BJ (cell line): Measurements from ENCODE around the gene TAMM41. TPM values are rescaled to one million over a fixed set of nuclear protein-coding genes. Genes with fewer than 3 reads are reported as not detected.
"Not testable (repeated sequence)": the region's sequence is repeated elsewhere in the genome, so short reads cannot be mapped to it uniquely, and the experiment has no call there.

Source experiments
- CTCF ChIA-PET: fragments of 350-600 bp; formaldehyde crosslinking; extraction: SDS; loops from one replicate; lab custom pipeline; 2021; ENCODE audit warnings: antibody characterized with exemption, inconsistent platforms; lab: Yijun Ruan, JAX
- POLR2A ChIA-PET: fragments of 300-600 bp; sonication (Branson Sonifier 250); formaldehyde crosslinking; extraction: SDS; loops from one replicate; lab custom pipeline; 2021; ENCODE audit warnings: antibody characterized with exemption; lab: Charles Lee
- DNase-seq: peaks from one replicate; pipeline ENCODE4 v3.0.0-alpha.2; 2011; ENCODE audit warnings: low read depth
- H3K27me3 ChIP-seq: 2 replicates; pipeline ENCODE4 v1.6.0; 2011; ENCODE audit warnings: low read length; ENCODE audit not compliant: control insufficient read depth, insufficient read depth
- H3K36me3 ChIP-seq: 2 replicates; pipeline ENCODE4 v1.5.1; 2011; ENCODE audit warnings: low read length; ENCODE audit not compliant: control insufficient read depth, insufficient read depth
- H3K4me3 ChIP-seq: 2 replicates; pipeline ENCODE4 v1.5.1; 2011; ENCODE audit warnings: low read depth, mild to moderate bottlenecking, control low read depth, low read length
- polyA minus RNA-seq: library from RNA; depleted of rRNA, polyadenylated mRNA; stranded (reverse); fragments of >200 nt; gene quantifications from 2 replicates; pipeline ENCODE4 v1.2.3, GENCODE V29; 2011; rRNA and poly(A)+ RNA removed
- polyA plus RNA-seq: library from polyadenylated mRNA; depleted of rRNA; stranded (reverse); fragments of >200 nt; gene quantifications from 2 replicates; pipeline ENCODE4 v1.2.3, GENCODE V29; 2011; rRNA removed
- TF ChIP-seq, protein P1 (sequence below): IDR thresholded peaks from 2 replicates; pipeline ENCODE4 v1.5.1; 2011; ENCODE audit warnings: low read depth, mild to moderate bottlenecking, control low read depth, inconsistent platforms, low read length, moderate library complexity; ENCODE audit not compliant: insufficient read depth

TAMM41 gene, protein sequence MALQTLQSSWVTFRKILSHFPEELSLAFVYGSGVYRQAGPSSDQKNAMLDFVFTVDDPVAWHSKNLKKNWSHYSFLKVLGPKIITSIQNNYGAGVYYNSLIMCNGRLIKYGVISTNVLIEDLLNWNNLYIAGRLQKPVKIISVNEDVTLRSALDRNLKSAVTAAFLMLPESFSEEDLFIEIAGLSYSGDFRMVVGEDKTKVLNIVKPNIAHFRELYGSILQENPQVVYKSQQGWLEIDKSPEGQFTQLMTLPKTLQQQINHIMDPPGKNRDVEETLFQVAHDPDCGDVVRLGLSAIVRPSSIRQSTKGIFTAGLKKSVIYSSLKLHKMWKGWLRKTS
- 10.0 and 12.0 TPM in 2 replicates for polyA plus RNA-seq
- polyA minus RNA-seq = 12.1 and 14.8 TPM in 2 replicates

DNA sequence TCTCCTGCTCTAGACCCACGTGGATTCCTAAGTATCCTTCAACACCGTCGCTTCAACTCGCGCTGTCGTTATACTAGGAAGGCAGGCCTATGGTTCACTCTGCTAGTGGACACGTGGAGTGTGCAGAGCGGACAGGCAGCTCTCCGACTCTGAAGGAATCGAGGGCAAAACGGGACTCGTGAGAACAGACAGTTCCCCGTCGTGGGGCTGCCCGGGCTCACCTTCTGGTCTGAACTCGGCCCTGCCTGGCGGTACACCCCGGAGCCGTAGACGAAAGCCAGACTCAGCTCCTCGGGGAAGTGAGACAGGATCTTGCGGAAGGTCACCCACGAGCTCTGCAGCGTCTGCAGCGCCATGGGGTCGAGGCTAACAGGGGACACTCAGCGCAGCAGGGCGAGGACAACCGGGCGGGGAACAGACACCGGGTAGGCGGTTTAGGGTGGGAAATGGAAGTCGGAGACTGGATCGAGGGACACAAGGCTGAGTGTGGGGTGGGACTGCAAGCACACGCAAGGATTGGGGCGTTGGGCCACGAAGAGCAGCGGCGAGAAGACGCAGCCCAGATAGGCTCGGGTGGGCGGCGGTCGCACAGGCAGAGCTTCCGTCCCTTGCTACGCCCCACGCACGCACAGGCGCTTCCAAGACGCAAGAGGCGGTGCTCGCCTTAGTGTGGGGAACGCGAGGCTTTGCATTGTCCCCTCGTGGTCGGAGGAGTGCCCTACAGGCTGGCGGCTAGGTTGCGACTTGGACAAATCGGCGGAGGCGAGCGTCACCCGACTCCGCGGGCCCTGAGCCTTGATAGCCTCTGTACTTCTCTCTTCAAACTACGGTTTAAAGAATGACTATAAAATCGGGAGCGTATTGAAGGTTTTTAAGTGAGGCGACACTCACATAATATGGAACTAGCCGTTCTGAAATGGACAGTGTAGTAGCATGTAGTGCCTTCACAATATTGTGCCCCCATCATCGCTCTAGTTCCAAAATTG lies at the start of gene TAMM41:
TAMM41 (minus strand) TSS at position 605 of the 986 bp plus-strand sequence; CDS start at position 356, 249 bp downstream.
- POLR2A ChIA-PET = interaction anchor here (0.6 to 0.7 kb wide), 2 partner anchors 997 to 1484 kb away, joined by 3 read pairs; no protein-coding TSS in a partner anchor
- CTCF ChIA-PET = interaction anchor here (0.7 to 1.7 kb wide), 10 partner anchors 10 to 1480 kb away, joined by 3 to 18 read pairs (median 3); partner anchors contain the start of gene VGLL4
- Histone ChIP-seq H3K27me3 (no peaks in the 10 kb centered on the region; the same call in 1 of the 2 replicates), H3K36me3 (peaks cover 9% of the 10 kb centered on the region), H3K4me3 (peak within 1 kb of the TSS; percentile 75)
- peak; percentile 59 for DNase-seq
- TF ChIP-seq, protein P1, sequence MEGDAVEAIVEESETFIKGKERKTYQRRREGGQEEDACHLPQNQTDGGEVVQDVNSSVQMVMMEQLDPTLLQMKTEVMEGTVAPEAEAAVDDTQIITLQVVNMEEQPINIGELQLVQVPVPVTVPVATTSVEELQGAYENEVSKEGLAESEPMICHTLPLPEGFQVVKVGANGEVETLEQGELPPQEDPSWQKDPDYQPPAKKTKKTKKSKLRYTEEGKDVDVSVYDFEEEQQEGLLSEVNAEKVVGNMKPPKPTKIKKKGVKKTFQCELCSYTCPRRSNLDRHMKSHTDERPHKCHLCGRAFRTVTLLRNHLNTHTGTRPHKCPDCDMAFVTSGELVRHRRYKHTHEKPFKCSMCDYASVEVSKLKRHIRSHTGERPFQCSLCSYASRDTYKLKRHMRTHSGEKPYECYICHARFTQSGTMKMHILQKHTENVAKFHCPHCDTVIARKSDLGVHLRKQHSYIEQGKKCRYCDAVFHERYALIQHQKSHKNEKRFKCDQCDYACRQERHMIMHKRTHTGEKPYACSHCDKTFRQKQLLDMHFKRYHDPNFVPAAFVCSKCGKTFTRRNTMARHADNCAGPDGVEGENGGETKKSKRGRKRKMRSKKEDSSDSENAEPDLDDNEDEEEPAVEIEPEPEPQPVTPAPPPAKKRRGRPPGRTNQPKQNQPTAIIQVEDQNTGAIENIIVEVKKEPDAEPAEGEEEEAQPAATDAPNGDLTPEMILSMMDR = peak; percentile 85

DNA sequence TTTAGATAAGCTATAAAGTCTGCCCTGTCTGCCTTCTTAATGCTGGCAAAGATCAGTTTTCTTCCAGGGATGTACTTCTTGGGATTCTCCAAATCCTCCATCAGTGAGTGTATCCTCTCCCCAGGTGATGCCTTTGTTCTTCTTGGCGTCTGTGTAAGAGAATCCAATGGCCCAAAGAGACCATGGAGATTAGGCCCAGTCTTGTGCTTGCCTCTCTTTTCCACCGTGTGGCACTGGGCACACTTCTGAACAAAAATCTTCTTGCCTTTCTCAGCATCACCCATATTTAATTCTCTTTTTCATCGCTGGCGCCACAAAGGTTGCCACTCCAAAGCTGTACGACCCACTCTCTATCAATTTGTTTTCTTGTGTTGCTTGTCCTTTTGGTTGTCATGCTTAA lies 32.2 kb upstream of the TAMM41 start:
- POLR2A ChIA-PET = no interaction called here
- TF ChIP-seq, protein P1 = no peak
- H3K36me3 ChIP-seq = no peaks in the 10 kb centered on the region
- no peak overlapping the region for H3K4me3 ChIP-seq
- no peaks in the 10 kb centered on the region for H3K27me3 ChIP-seq
- CTCF ChIA-PET = no interaction called here
- no peak for DNase-seq

DNA sequence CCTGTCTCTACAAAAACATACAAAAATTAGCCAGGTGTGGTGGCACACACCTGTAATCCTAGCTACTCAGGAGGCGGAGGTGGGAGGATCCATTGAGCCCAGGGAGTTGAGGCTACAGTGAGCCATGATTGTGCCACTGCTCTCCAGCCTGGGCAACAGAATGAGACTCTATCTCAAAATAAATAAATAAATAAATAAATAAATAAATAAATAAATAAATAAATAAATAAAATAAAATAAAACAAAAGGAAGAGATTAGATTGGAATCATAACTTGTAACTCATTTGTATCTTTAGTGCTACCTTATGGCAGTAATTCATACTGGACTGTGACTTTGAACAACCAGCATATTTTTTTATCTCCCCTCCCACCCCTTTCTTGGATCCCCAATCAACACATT lies 28.0 kb upstream of the TAMM41 start:
- H3K4me3 ChIP-seq, H3K27me3 ChIP-seq, POLR2A ChIA-PET, H3K36me3 ChIP-seq, CTCF ChIA-PET, DNase-seq: not testable (repeated sequence)

DNA sequence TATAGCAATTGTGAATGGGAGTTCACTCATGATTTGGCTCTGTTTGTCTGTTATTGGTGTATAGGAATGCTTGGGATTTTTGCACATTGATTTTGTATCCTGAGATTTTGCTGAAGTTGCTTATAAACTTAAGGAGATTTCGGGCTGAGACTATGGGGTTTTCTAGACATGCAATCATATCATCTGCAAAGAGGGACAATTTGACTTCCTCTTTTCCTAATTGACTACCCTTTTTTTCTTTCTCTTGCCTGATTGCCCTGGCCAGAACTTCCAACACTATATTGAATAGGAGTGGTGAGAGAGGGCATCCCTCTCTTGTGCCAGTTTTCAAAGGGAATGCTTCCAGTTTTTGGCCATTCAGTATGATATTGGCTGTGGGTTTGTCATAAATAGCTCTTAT lies 17.1 kb upstream of the TAMM41 start:
- POLR2A ChIA-PET, CTCF ChIA-PET, DNase-seq, H3K27me3 ChIP-seq, H3K36me3 ChIP-seq, H3K4me3 ChIP-seq: not testable (repeated sequence)

DNA sequence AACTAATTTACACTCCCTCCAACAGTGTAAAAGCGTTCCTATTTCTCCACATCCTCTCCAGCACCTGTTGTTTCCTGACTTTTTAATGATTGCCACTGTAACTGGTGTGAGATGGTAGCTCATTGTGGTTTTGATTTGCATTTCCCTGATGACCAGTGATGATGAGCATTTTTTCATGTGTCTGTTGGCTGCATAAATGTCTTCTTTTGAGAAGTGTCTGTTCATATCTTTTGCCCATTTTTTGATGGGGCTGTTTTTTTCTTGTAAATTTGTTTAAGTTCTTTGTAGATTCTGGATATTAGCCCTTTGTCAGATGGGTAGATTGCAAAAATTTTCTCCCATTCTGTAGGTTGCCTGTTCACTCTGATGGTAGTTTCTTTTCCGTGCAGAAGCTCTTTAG lies 15.9 kb upstream of the TAMM41 start:
- DNase-seq, POLR2A ChIA-PET, H3K36me3 ChIP-seq, H3K27me3 ChIP-seq, H3K4me3 ChIP-seq, CTCF ChIA-PET: not testable (repeated sequence)

DNA sequence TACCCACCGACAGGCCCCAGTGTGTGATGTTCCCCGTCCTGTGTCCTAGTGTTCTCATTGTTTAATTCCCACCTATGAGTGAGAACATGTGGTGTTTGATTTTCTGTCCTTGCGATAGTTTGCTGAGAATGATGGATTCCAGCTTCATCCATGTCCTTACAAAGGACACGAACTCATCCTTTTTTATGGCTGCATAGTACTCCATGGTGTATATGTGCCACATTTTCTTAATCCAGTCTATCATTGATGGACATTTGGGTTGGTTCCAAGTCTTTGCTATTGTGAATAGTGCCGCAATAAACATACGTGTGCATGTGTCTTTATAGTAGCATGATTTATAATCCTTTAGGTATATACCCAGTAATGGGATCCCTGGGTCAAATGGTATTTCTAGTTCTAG lies 15.5 kb upstream of the TAMM41 start:
- H3K36me3 ChIP-seq, CTCF ChIA-PET, H3K4me3 ChIP-seq, DNase-seq, POLR2A ChIA-PET, H3K27me3 ChIP-seq: not testable (repeated sequence)

DNA sequence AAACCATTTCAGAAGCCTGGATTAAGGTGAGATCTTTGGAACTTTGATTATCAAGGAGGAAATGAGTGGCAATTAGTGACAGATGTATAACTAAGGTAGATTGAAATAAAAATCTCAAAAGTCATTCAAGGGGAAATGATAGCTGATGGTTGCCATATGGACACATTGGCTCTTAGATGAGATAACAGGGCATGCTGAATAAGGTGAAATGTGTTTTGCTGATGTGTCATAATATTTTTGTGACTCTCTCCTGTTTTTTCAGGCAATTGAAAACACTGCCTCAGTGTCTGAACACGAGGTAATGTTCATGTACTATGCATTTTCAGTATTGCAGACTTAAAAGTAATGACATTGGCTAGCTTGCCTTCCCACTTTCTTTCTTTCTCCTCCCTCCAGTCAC lies 13.5 kb upstream of the TAMM41 start:
- CTCF ChIA-PET = interaction anchor here (0.7 kb wide), 1 partner anchor 14 kb away, joined by 3 read pairs; the partner anchor contains the start of gene TAMM41
- POLR2A ChIA-PET = not testable (repeated sequence)

More for the DNA sequence above, 13.5 kb upstream of the TAMM41 start:
- H3K27me3 ChIP-seq, H3K36me3 ChIP-seq, H3K4me3 ChIP-seq, DNase-seq: not testable (repeated sequence)
